OCI-LY7 (cell line): ENCODE results near the gene ARIH2. TPM values are rescaled to one million over a fixed set of nuclear protein-coding genes. Genes with fewer than 3 reads are reported as not detected.

Experiments used
- Bru-seq: library from RNA; stranded (reverse); fragments of 400-500 nt; gene quantifications from one replicate; lab custom pipeline; 2021; lab: Mats Ljungman, UMichigan
- BruChase-seq, 2 experiments: library from RNA; stranded (reverse); fragments of 400-500 nt; gene quantifications; one replicate each; lab custom pipeline; 2021; lab: Mats Ljungman, UMichigan
- BruUV-seq: library from RNA; stranded (reverse); fragments of 400-500 nt; replicated peaks from 2 replicates; lab custom pipeline; 2021; lab: Mats Ljungman, UMichigan
- CTCF ChIA-PET: fragments of 300-600 bp; sonication (Branson Sonifier 250); formaldehyde crosslinking; loops from one replicate; lab custom pipeline; 2022; ENCODE audit warnings: antibody characterized with exemption; ENCODE audit not compliant: unreplicated experiment; lab: Charles Lee
- POLR2A ChIA-PET: fragments of 300-600 bp; sonication (Branson Sonifier 250); formaldehyde crosslinking; loops from one replicate; lab custom pipeline; 2022; ENCODE audit warnings: antibody characterized with exemption; lab: Charles Lee
- DNase-seq: peaks from one replicate; pipeline ENCODE4 v3.0.0-alpha.2; 2015; ENCODE audit warnings: low spot score
- H2AFZ ChIP-seq: fragments of 200-600 bp; sonication (generic), shearing (Covaris generic); 2 replicates; pipeline ENCODE4 v1.6.1; 2014; ENCODE audit warnings: mild to moderate bottlenecking, antibody characterized with exemption, low read length, moderate library complexity
- H3K27ac ChIP-seq: fragments of 200-600 bp; sonication (generic); 2 replicates; pipeline ENCODE4 v1.5.1; 2014; ENCODE audit warnings: mixed run types, low read depth, mild to moderate bottlenecking, moderate library complexity, low read length, inconsistent platforms; ENCODE audit not compliant: poor library complexity, severe bottlenecking
- H3K36me3 ChIP-seq: fragments of 200-600 bp; sonication (generic); 2 replicates; pipeline ENCODE4 v1.6.1; 2014; ENCODE audit warnings: mild to moderate bottlenecking, antibody characterized with exemption, low read length, moderate library complexity, mixed read lengths; ENCODE audit not compliant: insufficient read depth
- H3K4me1 ChIP-seq: fragments of 200-600 bp; sonication (generic); 2 replicates; pipeline ENCODE4 v1.5.1; 2014; ENCODE audit warnings: mild to moderate bottlenecking, low read length; ENCODE audit not compliant: insufficient read depth, poor library complexity, severe bottlenecking
- H3K4me2 ChIP-seq: fragments of 200-600 bp; sonication (generic); 2 replicates; pipeline ENCODE4 v1.6.1; 2014; ENCODE audit warnings: mild to moderate bottlenecking, low read length
- H3K4me3 ChIP-seq: fragments of 200-600 bp; sonication (generic); 2 replicates; pipeline ENCODE4 v1.5.1; 2014; ENCODE audit warnings: mild to moderate bottlenecking, low read depth, low read length; ENCODE audit not compliant: poor library complexity, severe bottlenecking
- H3K79me2 ChIP-seq: fragments of 200-600 bp; sonication (generic); 2 replicates; pipeline ENCODE4 v1.6.1; 2016; ENCODE audit warnings: low read depth, mild to moderate bottlenecking, low read length, moderate library complexity, mixed read lengths; ENCODE audit not compliant: insufficient read depth
- H3K9me2 ChIP-seq: fragments of 200-600 bp; sonication (generic); 2 replicates; pipeline ENCODE4 v1.6.1; 2016; ENCODE audit warnings: mild to moderate bottlenecking, low read length, mixed read lengths; ENCODE audit not compliant: insufficient read depth
- H3K9me3 ChIP-seq: fragments of 200-600 bp; sonication (generic); 2 replicates; pipeline ENCODE4 v1.6.1; 2014; ENCODE audit warnings: mild to moderate bottlenecking, mixed run types, low read length, mixed read lengths
- H4K20me1 ChIP-seq: fragments of 200-600 bp; sonication (generic); 2 replicates; pipeline ENCODE4 v1.6.1; 2014; ENCODE audit warnings: mild to moderate bottlenecking, antibody characterized with exemption, low read length, moderate library complexity, mixed read lengths; ENCODE audit not compliant: insufficient read depth
- CTCF ChIP-seq: fragments of 200-600 bp; sonication (generic); conservative IDR thresholded peaks from 2 replicates; pipeline ENCODE4 v1.5.1; 2014; ENCODE audit warnings: mild to moderate bottlenecking, antibody characterized with exemption, low read length, moderate library complexity, mixed read lengths
- EZH2phosphoT487 ChIP-seq: fragments of 200-600 bp; sonication (generic); IDR thresholded peaks from 2 replicates; pipeline ENCODE4 v1.6.1; 2018; ENCODE audit warnings: low read depth, borderline replicate concordance, mild to moderate bottlenecking, mixed run types, antibody characterized with exemption, low read length, moderate library complexity, mixed read lengths
- intact Hi-C: fragments of 100-400 bp; cut with micrococcal nuclease; formaldehyde crosslinking; loops from one replicate; pipeline ENCODE4 v1.10.0; 2022; ENCODE audit not compliant: unreplicated experiment
- long read RNA-seq: library from polyadenylated mRNA; stranded (forward); transcript quantifications from one replicate; pipeline ENCODE4 v2.0.0, GENCODE V29; 2022
- total RNA-seq, 2 experiments: library from RNA; depleted of rRNA in 1 of 2; stranded (reverse); fragments of >200 nt in 1 of 2; shearing (Covaris generic) in 1 of 2; gene quantifications; 2 replicates each; pipeline ENCODE4 v1.2.3, GENCODE V29; 2014 to 2022

The ARIH2 gene
- 121 and 124 TPM in 2 replicates for total RNA-seq (2014; rRNA removed; shearing (Covaris generic))
- total RNA-seq (2022) = 113 and 131 TPM in 2 replicates
- percentile 81 among the genes with signal in this experiment for Bru-seq, nascent RNA
- percentile 90 among the genes with signal in this experiment for BruChase-seq, experiment 1, labeled RNA remaining after a 6-hour chase
- BruChase-seq, experiment 2, labeled RNA remaining after a 2-hour chase = percentile 88 among the genes with signal in this experiment
- long read RNA-seq, full-length matches to known transcripts = 94 of 231 reads
- long read RNA-seq, partial matches to known transcripts = 34 of 231 reads
- long read RNA-seq, other reads (novel, unspliced or antisense) = 103 of 231 reads

GRCh38 chr3:48918388-48919214 lies at the start of gene ARIH2:
TSS of gene ARIH2 (plus strand) at chr3:48918842. CDS start at chr3:48927559, 8,717 bp downstream.
- Histone ChIP-seq H4K20me1 (0 out of 2 replicates have a peak, but pooled peaks cover 3% of the 10 kb centered on the region), H3K79me2 (peaks cover 44% of the 10 kb centered on the region), H3K4me1 (peaks cover 23% of the 10 kb centered on the region), H3K9me2 (no peaks in the 10 kb centered on the region), H3K9me3 (no peaks in the 10 kb centered on the region), H3K4me2 (peak within 1 kb of the TSS; percentile 74), H2AFZ (peak within 1 kb of the TSS; percentile 81), H3K36me3 (peaks cover 22% of the 10 kb centered on the region), H3K27ac (peak within 1 kb of the TSS; percentile 93), H3K4me3 (peak within 1 kb of the TSS; percentile 78)
- BruUV-seq = TSS peak; percentile 95
- TF ChIP-seq CTCF (peak; percentile 27; the same call in 1 of the 2 replicates), EZH2phosphoT487 (no peak)
- POLR2A ChIA-PET = interaction anchor here (0.5 to 1.5 kb wide), 6 partner anchors 16 to 641 kb away, joined by 3 to 10 read pairs (median 3); partner anchors contain the start of gene SLC25A20
- CTCF ChIA-PET = interaction anchor here (0.9 to 1.1 kb wide), 2 partner anchors 10 to 175 kb away, joined by 3 to 5 read pairs; partner anchors contain the start of gene QRICH1
- peak; percentile 95 for DNase-seq
- intact Hi-C loops = loop anchor here (1.0 to 5.0 kb wide), 3 partner anchors 20 to 174 kb away; partner anchors contain the start of genes PRKAR2A, QRICH1 and SLC25A20

GRCh38 chr3:48877671-48878070 lies 41.0 kb upstream of the ARIH2 start:
- TF ChIP-seq CTCF (no peak), EZH2phosphoT487 (no peak)
- no peak overlapping the region for H2AFZ ChIP-seq
- no peak overlapping the region for H3K4me2 ChIP-seq
- no peaks in the 10 kb centered on the region for H3K9me3 ChIP-seq
- no peak overlapping the region for H3K27ac ChIP-seq
- DNase-seq = no peak
- no peaks in the 10 kb centered on the region for H3K9me2 ChIP-seq
- no peaks in the 10 kb centered on the region for H3K79me2 ChIP-seq
- H4K20me1 ChIP-seq = no peaks in the 10 kb centered on the region
- no peaks in the 10 kb centered on the region for H3K4me1 ChIP-seq
- no peak overlapping the region for H3K4me3 ChIP-seq
- ChIA-PET POLR2A (interaction anchor here (0.7 kb wide), 1 partner anchor 1226 kb away, joined by 3 read pairs; no protein-coding TSS in a partner anchor), CTCF (no interaction called here)
- no TSS peak for BruUV-seq
- intact Hi-C loops = no loop called here
- 0 out of 2 replicates have a peak, but pooled peaks cover 3% of the 10 kb centered on the region for H3K36me3 ChIP-seq
